OCI-LY7 (cell line): ENCODE data around the gene EML2.

ENCODE experiments used
- CTCF ChIP-seq: fragments of 200-600 bp; sonication (generic); conservative IDR thresholded peaks from 2 replicates; pipeline ENCODE4 v1.5.1; 2014; ENCODE audit warnings: mild to moderate bottlenecking, antibody characterized with exemption, low read length, moderate library complexity, mixed read lengths
- EZH2phosphoT487 ChIP-seq: fragments of 200-600 bp; sonication (generic); IDR thresholded peaks from 2 replicates; pipeline ENCODE4 v1.6.1; 2018; ENCODE audit warnings: low read depth, borderline replicate concordance, mild to moderate bottlenecking, mixed run types, antibody characterized with exemption, low read length, moderate library complexity, mixed read lengths

- TF ChIP-seq CTCF (no peak), EZH2phosphoT487 (no peak)
Observed at GRCh38 chr19:45578861-45579260, 60.3 kb downstream of the EML2 start.
